Stimulated activated CD8-positive, alpha-beta memory T cell treated with anti-CD3 and anti-CD28 coated beads, Interleukin-4, amount 100 ng/mL, for 24 hours (primary cell): ENCODE data around the gene MBNL3.

ENCODE experiments used
- DNase-seq: peaks from one replicate; pipeline ENCODE4 v3.0.0-alpha.2; 2020; ENCODE audit warnings: low read depth

MBNL3 gene, protein sequence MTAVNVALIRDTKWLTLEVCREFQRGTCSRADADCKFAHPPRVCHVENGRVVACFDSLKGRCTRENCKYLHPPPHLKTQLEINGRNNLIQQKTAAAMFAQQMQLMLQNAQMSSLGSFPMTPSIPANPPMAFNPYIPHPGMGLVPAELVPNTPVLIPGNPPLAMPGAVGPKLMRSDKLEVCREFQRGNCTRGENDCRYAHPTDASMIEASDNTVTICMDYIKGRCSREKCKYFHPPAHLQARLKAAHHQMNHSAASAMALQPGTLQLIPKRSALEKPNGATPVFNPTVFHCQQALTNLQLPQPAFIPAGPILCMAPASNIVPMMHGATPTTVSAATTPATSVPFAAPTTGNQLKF

DNA sequence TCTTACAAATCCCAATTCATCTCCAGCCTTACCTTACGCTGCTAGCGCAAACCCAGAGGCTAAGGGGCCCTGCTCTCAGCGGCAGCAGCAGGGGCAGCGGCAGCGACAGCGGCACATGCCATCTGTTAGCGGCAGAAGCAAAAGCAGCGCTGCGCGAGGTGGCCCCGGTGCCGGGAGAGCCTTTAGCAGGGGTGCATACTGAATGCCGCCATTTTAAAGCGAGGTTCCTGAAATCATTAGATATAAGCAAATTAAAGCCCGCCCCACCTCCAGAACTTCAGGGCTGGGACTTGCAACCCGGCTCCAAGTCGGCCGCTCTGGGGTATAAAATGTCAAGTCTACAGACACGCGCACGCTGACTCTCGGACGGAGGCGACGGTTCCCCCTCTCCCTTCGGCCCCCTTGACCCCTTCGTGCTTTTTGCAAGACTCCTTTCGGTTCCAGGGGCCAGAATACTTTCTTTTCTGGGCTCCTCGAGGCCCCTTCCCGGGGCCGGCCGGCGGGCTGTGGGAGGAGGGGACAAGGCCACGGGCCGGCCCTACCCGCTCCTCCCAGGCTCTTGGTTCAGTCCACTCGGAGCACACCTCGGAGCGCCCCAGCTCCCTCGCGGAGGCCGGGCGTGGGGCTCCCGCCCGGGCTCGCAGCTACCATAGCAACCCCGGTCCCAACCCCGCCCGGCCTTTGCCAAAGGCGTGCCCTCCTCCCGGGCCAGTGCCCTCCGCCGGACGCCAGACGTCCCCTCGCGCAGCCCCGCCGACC is at the start of gene MBNL3:
TSS of gene MBNL3 (minus strand) at position 220 of the 759 bp plus-strand sequence. CDS start 49,427 bp downstream, outside the sequence.
- peak; percentile 38 for DNase-seq

DNA sequence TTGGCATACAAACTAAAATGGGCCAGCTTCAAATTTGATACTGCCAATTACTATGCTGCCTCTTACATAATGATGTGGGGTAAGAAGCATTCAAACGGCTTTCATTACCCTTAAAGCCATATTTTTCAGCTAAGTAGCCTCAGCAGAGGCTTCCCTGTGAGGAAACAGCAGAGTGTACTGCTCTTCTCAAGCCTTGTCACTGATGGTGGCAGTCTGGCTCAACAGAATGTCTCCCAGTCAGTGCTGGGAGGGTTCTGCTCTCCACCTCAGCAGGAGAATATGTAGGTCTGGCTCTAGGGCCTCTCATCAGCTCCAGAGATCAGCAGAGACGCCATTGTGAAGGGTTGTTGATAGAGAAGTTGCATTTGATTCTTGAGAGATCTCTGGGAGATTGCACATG is 44.6 kb upstream of the MBNL3 start:
- no peak for DNase-seq

DNA sequence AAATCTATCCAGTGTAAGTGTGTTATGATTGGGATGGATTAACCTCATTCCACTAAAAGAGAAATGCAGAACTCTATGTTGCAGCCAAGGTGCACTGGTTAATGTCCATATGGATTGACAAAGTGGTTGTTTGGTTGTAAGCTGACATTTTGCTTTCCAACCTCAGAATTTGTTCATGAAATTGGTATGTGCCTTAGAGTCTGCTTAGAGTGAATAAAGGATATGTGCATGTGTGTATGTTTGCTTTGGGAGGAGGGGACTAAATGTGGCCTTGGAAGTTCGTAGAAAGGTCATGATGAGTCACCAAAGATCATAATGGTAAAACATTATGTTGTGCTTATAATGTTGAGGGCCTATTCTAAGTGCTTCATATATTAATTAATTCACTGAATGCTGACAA is 44.1 kb upstream of the MBNL3 start:
- DNase-seq: no peak

DNA sequence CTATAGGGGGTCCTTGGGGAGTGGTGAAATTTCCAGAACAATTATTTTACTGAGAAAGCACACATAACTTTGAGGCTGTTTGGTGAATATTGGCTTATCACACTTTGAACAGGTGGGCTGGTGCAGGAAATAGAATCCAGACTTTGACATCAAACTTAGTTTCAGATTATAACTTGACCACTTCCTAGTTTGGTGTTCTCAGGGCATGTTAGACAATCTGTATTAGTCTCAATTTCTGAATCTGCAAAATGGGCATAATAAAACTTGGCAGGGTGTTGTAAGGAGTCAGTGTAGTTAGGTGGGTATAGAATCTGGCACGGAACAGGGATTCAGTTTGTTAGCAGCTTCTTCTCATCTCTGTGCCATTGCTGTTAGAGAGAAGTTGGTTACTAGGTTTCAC is 43.3 kb upstream of the MBNL3 start:
- DNase-seq: no peak

DNA sequence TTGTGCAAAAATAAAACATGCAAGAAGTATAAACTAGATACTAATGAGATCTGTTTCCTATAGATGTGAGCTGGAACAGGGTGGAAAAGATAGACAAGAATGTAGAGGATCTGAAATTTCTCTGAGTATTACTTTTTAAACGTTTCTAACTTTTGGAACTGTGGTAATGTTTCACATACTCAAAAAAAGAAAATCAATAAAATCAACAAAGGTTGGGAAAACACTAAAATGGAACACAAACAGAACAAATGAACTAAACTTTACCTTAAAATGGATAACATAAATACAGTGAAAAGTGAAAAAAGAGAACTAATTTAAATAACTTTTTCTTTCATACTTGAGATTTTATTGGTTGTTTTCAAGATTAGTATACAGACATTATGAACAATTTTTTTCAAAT is 32.0 kb upstream of the MBNL3 start:
- no peak for DNase-seq

DNA sequence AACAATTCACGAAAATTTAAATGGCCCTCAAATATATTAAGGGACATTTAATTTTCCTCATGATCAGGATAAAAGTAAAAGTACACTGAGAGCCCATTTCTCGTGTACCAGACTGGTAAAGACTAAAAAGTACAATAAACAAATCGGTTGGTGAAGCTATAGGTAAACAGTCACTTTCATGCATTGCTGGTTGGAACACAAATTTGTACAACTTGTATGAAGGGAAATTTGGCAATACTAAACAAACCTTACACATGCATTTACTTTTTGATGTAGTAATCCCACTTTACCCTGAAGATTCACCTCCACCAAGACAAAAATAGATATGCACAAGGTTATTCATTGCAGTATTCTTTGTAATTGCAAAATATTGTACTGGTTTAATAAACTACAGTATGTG is 31.4 kb upstream of the MBNL3 start:
- DNase-seq: no peak

DNA sequence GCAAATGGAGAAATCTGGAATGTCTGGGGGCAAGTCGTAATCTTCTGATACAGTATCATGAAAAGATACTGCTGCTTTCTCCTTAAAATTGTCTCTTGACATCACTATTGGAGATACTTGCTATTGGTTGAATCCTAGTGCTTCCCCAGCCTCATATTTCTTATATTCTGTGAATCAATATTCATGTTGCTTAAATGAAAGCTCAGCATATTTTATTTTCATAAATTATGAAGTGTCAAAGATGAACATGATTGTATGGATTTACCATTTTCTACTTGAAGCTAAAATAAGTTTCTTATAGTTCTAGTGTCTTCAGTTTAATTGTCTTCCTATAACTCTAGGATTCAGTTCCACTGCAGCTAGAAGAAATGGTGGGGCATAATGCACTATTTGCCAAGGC is 29.6 kb upstream of the MBNL3 start:
- DNase-seq: no peak

DNA sequence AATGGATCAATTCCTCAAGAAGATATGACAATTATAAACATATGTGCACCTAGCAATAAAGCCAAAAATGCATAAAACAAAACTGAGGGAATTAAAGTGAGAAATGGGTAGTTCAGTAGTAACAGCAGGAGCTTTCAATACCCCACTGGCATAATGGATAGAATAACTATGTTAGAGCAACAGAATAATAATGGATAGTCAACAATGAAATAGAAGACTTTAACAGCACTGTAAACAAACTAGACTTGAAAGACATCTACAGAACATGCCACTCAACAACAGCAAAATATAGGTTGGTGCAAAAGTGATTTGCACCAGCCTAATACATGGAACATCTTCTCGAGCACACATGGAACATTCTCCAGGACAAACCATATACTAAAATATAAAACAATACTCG is 20.0 kb upstream of the MBNL3 start:
- no peak for DNase-seq

DNA sequence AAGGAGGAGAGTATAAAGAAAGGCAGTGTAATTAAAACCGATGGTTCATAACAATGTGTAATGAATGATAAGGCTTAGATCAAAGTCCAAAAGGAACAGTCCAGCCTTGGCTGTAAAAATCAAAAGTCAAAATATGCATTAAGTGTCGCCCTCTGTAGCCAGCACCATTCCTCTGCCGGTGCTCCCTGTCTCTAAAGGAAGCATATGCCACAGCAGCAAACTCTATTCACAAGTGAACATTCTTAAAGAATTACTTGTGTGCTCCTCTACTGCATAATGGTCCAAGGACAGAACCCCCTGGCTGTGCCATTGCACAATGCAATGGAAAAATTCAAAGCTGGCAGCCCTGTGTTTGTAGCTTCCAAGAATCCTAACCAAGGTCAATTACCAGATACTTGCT is 16.3 kb upstream of the MBNL3 start:
- DNase-seq: no peak

DNA sequence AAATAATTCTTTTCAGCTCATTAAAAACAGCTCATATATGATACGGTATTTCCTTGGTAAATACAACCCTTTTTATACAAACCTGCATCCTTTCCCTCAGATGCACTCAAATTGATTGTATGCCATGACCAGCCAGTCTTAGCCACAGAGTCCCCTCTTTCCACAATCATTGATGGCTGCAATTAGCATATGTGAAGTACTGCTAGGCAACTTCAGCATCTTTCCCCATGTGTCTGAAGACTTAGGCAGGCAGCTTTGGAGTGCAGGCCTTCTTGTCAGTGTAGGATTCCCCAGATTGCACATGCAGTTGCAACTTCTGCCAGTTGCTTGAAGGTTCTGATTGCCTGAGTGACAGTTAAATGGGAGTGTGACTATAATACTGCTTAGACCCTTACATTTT is 15.6 kb upstream of the MBNL3 start:
- DNase-seq: no peak

DNA sequence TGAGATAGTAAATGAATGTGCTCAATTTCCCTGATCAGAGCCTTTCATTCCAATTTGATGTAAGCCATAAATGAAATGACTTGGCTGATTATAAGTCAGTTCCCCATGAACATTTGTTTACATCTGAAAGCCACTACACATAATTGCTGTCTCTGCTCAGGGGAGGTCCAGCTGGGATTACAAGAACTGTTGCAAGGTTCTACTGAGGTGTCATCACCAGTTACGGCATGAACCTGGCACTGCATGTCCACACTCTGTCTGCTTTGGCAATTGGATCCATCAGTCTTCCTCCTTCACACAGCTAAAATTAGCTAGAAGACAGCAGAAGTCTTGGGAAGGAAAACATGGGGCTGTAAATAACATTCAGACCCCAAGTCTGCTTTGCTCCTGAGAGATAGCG is 12.8 kb upstream of the MBNL3 start:
- no peak for DNase-seq

DNA sequence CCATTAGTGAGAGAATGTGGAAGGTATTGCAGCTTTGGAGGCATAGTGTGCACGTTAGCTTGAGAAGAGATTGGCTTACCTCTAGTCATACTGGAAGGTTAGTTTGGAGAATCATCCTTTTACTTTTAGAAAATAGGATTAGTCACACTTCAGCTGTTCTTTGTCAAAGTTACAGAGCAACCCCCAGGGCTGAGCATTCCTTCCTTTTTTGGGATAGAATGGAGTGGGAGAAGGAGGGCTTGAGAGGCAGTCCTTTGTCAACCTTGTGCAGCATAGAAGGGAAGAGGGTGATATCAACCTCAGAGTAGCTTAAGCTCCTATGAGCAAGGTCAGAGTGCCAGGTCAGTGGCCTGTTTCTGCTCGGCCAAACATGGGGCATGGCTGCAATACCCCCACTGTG is 8.6 kb upstream of the MBNL3 start:
- no peak for DNase-seq

DNA sequence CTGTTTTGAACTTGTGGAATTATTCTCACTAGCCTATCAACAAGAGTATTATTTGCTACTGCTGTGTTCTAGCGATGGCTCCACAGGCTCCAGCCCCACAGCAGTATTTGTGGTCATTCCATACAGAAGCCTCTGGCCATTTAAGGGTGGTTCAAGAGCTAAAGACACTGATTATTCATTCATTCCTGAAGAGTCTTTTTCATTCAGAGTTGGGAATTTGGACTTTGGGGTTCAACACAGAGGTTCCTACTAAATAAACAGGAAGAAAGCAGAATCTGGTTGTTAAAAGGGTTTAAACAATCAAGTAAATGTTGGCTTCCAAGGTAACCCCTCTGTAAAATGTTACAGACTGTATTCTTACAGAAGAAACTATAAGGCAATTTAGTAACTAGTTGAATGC is 4.3 kb upstream of the MBNL3 start:
- DNase-seq: no peak

DNA sequence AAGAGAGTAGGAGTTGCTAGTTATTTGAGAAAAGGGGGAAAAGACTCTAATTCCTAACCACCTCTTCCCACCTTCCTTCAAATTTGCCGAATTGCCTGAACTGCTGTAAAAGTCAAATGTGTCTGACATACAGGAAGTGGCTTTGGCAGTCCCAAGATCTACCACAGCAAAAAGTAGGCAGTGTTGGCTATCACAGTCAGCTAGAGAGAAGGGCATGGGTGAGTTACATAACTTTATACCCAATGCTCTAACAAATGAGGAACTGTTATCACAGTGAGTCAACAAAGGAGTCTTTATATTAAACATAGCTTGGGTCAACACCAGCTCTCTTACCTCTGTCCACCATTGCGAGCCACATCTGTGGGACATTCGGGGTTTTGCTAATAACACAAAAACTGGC is 2.4 kb upstream of the MBNL3 start:
- no peak for DNase-seq

DNA sequence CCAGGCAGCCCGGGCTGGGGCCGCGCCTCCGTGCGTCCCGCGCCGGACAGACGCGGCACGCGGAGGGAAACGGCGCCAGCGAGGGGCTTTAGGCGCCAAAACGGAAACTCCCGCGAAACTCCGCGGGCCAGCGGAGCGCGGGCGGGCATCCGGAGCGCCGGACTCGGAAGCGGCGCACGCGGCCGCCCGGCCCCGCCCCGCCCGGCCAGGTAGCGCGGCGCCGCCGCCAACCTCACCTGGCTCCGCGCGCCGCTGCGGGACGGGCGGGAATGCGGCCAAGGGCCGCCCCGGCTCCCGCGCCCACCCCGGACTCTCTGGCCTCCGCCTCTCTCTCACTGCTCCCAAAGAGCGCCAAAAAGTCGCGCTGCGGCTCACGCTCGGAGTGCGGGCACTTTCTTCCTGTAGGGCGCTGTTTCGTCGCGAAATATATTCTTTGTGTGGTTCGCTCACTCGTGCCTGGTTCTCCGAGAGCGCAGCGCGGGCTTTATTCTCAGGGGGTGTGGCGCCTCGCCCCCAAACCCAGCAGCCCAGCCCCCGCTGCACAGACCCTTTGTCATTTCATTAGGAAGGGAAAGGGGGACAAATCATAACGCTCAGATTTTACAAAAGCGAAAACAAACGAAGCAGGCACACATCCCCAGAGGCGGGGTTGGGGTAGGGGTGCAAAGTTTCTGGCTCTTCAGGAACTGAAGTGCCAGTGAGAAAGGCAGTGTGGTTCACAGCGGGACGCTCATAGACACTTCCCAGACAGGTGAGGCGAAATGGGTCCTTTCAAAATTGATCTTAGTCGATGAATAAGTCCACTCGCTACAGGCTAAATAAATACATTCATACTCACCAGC is 961 bp upstream of the MBNL3 start:
- no peak for DNase-seq

DNA sequence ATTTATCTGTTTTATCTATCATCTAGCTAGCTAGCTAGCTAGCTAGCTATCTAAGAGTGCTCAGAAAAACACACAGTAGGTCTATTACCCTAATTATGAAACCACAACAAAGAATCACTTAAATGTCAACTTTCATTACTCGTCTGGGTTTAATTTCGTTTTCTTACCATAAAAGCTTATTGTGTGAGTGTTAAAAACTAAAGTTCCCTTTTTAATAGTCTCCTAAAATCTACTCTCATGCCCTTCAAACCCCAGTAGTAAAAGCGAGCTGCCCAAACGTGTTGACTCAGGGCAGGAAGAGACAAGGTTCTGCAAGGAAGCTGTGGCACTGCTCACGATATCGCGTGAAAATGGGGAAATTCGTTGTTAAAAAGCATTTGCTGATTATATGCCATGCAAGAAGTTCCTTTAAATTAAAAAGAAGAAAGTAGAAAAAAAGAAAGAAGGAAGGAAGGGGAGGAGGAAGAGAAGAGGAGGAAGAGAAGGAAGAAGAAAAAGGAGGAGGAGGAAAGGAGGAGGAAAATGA is 595 bp downstream of the MBNL3 start:
- peak; percentile 4 for DNase-seq

DNA sequence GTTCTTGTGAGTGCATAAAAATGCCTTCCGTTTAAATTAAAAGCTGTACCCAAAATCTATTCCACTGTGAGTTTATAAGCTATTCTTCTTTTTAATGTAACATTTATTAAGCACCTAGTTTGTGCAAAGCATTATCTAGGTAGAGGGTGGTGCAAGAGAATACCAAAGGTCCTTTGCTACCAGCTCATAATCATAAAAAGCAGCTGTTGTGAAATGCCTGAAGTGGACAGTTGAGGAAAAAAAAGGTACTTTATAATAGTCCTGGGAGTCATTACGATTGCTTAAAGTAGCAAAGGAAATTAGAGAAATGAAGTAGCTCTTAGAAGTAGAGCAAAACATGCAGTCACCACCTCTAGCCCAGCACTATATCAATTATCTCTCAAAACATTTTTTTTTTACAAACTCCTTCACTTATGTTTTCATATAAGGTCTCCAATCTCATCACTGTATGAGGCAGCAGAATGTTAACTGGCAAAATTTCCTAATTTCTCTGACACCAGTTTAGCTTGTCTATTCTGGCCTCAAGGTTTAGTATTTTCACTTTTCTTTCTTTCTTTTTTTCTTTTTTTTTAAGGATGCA is 2.1 kb downstream of the MBNL3 start:
- DNase-seq: no peak

DNA sequence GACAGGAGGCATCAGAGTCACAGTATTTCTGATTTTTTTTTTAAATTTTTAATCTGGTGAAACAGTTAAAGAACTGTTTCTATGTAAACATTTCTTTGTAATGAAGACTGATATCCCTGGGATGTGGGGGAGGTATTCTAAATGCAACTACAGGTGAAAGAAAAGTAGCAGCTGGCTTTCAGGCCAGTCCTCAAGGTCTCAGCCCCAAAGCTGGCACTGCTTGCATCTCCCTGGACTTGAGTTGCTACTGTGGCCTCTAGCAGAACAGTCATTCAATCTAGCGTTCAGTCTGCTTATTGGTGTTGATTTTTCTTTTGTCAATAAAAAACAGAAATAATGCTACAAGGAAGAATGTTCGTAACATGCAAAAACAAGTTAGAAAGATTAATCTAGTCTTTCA is 4.9 kb downstream of the MBNL3 start:
- DNase-seq: no peak

DNA sequence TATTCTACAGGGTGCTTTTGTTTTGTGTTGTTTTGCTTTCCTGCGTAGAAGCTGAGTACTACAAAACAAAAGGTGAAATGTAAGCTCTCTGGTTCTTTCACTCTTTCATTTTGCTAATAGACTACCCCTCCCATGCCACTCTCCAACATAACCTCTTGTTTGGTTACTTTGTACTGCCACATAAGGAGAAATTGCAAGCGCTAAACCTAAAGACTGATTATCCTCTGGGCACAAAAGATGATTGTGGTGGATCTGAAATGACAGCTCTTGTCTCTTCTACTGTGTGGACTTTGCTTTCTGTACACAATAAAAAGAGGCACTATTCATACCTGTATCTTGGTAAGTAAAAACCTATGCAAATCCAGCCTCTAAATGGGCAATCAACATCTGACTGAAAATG is 5.3 kb downstream of the MBNL3 start:
- DNase-seq: no peak

DNA sequence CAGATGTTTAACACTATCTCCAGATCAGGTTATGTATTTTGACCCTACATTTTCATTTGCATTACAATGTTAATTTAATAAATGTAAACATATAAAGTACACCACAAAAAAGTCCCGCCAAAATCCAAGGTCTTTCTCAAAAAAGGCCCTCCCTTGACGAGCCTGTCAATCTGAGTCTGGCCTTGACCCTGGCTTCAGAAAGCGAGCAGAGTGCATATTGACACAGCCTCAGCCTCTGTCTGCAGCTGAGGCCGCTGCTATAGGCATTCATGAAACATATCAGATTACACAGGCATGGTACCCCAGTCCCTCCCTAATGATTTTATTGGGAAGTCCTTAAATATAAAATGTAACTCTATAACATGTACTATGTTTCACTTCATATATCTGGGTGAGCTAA is 6.2 kb downstream of the MBNL3 start:
- no peak for DNase-seq

DNA sequence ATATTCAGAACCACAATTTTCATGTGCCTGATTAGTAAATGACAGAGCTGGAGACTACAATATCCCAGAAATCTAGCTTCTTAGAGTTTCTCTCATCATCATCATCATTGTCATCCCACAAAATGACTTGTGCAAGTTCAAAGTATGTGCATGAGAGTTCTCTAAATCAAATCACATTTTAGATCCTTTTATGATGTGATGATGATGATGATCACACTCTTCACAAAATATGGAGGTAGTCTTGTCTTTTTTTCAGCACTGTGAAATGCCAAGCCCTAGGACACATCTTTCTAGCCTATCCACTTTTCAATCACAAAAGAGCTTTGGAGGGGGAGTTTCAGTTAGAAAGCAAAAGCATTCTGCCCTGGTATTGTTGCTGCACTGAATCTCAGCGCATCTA is 7.4 kb downstream of the MBNL3 start:
- no peak for DNase-seq

DNA sequence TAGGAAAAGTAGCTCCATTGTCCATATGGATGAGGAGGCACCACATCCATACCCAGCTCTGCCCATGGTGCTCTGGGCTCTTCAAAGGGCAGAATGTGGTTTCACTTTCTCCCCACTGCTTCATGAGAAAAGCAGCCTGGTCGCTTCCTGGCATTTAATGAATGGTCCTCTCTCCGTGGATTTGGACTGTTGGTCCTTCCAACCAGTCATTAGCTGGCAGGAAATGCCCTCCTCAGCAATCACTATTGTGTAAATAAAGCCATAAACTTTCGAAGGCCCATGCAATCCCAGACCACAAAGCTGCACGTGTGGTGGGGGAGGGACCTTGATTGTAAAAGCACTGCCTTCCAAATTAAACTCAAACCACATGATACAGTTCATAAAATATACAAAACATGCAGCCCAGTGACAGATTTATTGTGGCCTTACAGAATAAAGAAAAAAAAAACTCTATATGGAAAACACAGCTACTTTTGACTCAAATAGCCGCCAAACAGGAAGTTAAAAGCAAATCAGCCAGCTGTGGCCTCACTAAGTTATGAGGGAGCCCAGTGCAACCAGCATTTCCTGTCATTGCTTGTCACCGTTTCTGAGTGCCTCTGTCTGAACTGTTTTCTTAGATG is 8.1 kb downstream of the MBNL3 start:
- peak; percentile 2 for DNase-seq
